Prostate gland (tissue), 2 donors: ENCODE data around the gene ATP5PB. TPM values are rescaled to one million over a fixed set of nuclear protein-coding genes. Genes with fewer than 3 reads are reported as not detected.

ENCODE experiments used
- DNase-seq: peaks from one replicate; pipeline ENCODE4 v3.0.0-alpha.2; 2019; ENCODE audit warnings: low spot score
- H3K27ac ChIP-seq, 2 donors: fragments of 200-600 bp; sonication (generic); 2 replicates each; pipeline ENCODE4 v1.5.1; 2017 to 2019
- H3K27me3 ChIP-seq: fragments of 200-600 bp; sonication (generic); replicated peaks from 2 replicates; pipeline ENCODE4 v1.5.1; 2019; ENCODE audit not compliant: insufficient read depth
- H3K36me3 ChIP-seq, 2 donors: fragments of 200-600 bp; sonication (generic); 1 replicate in 1 of 2; 2 replicates in 1 of 2; pipeline versions ENCODE4 v1.5.1 to v1.8.1; 2017 to 2019
- H3K4me1 ChIP-seq: fragments of 200-600 bp; sonication (generic); replicated peaks from 2 replicates; pipeline ENCODE4 v1.5.1; 2019
- H3K4me3 ChIP-seq, 2 donors: fragments of 200-600 bp; sonication (generic); 2 replicates each; pipeline ENCODE4 v1.5.1; 2017 to 2019
- H3K9me3 ChIP-seq: fragments of 200-600 bp; sonication (generic); 2 replicates; pipeline ENCODE4 v1.5.1; 2017
- POLR2A ChIP-seq: fragments of 450-650 bp; IDR thresholded peaks from one replicate; pipeline ENCODE4 v1.6.1; 2016; ENCODE audit warnings: antibody characterized with exemption, mild to moderate bottlenecking
- POLR2AphosphoS5 ChIP-seq: sonication (generic); formaldehyde crosslinking; IDR thresholded peaks from one replicate; pipeline ENCODE4 v1.6.1; 2017; ENCODE audit warnings: antibody characterized with exemption
- WGBS: methylation state at CpG from one replicate; pipeline ENCODE4 v1.1.5; 2018; 5-methylcytosine and 5-hydroxymethylcytosine counted together
- intact Hi-C: fragments of 100-400 bp; cut with DNase I; formaldehyde crosslinking; loops from one replicate; pipeline ENCODE4 v1.14.2; 2022
- total RNA-seq, 2 donors: library from RNA; depleted of rRNA; stranded (reverse); fragments of >200 nt; gene quantifications; one replicate each; pipeline ENCODE4 v1.1.0, GENCODE V29; 2016
- TF ChIP-seq, protein P1 (sequence below), 4 experiments: fragments of 200-600 bp in 2 of 4; fragments of 450-650 bp in 2 of 4; sonication (generic) in 2 of 4; IDR thresholded peaks; 1 replicate in 3 of 4; 2 replicates in 1 of 4; pipeline ENCODE4 v1.5.1; 2016 to 2019; ENCODE audit warnings: antibody characterized with exemption in 4 of 4, mild to moderate bottlenecking in 2 of 4, moderate library complexity in 2 of 4

The ATP5PB gene
- total RNA-seq, 2 donors from 2014 or later, result 144 to 192 TPM

DNA sequence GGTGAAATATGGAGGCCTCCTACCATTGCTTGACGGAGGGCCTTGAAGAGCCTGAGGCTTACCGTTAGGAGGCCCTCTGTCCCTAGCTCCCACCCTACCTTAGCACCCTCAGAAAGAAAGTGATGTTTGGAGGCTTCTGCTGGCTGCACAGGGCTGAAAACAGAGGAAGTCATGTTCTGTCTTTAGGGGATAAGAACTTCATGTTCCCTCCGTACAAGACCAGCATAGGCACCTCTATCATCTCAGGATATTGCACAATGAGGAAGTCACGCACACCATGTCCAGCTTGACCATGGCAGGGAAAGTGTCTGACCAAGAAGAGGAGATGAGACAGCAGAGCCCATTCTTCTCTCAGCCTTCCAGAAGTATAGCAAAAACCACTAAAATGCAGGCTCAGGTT, 40.3 kb downstream of the ATP5PB start:
- Histone ChIP-seq H3K36me3 (no peaks in the 10 kb centered on the region), H3K27me3 (no peaks in the 10 kb centered on the region), H3K9me3 (no peaks in the 10 kb centered on the region), H3K4me3 (no peak overlapping the region), H3K27ac (no peak overlapping the region), H3K4me1 (no peaks in the 10 kb centered on the region)
- no peak for DNase-seq
- 78% methylated on average over 4 of the region's 4 CpGs for WGBS
- no peak for TF ChIP-seq POLR2A
- TF ChIP-seq, protein P1, sequence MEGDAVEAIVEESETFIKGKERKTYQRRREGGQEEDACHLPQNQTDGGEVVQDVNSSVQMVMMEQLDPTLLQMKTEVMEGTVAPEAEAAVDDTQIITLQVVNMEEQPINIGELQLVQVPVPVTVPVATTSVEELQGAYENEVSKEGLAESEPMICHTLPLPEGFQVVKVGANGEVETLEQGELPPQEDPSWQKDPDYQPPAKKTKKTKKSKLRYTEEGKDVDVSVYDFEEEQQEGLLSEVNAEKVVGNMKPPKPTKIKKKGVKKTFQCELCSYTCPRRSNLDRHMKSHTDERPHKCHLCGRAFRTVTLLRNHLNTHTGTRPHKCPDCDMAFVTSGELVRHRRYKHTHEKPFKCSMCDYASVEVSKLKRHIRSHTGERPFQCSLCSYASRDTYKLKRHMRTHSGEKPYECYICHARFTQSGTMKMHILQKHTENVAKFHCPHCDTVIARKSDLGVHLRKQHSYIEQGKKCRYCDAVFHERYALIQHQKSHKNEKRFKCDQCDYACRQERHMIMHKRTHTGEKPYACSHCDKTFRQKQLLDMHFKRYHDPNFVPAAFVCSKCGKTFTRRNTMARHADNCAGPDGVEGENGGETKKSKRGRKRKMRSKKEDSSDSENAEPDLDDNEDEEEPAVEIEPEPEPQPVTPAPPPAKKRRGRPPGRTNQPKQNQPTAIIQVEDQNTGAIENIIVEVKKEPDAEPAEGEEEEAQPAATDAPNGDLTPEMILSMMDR (IDR thresholded peaks at IDR 0.05), result no peak
- intact Hi-C loops, result no loop called here

- no peaks in the 10 kb centered on the region for H3K27me3 ChIP-seq
- H3K4me3 ChIP-seq, result no peak overlapping the region
- H3K27ac ChIP-seq, result no peak overlapping the region
- WGBS, result 88% methylated on average over 4 of the region's 4 CpGs
- H3K4me1 ChIP-seq, result no peaks in the 10 kb centered on the region
- no peaks in the 10 kb centered on the region for H3K36me3 ChIP-seq
- H3K9me3 ChIP-seq, result no peaks in the 10 kb centered on the region
- DNase-seq, result no peak
- intact Hi-C loops, result no loop called here
- TF ChIP-seq, protein P1 (IDR thresholded peaks at IDR 0.05), result no peak
- TF ChIP-seq POLR2A (no peak), POLR2AphosphoS5 (no peak)
Measured at GRCh38 chr1:111490220-111490619, 41.0 kb downstream of the ATP5PB start.

DNA sequence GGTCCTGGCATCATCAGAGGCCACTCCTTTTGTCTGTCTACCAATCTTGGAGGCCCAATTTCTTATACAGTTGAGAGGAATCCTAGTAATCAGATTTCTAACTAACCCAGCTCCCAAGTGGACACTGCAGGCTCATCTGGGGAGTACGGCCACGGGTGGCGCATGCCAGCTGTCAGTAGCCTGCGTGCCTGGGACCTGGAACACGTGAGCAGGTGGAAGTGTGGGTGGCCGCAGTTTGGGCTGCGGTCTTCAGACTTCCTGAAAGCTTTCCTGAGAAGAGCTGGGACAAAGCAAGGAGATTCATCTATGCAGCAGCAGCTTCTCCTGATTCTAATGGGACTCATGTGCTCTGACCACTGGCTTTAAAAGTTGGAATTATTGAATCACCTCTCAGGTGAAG, 41.8 kb downstream of the ATP5PB start:
- no peaks in the 10 kb centered on the region for H3K4me1 ChIP-seq
- intact Hi-C loops, result no loop called here
- 92% methylated on average over 7 of the region's 7 CpGs for WGBS
- DNase-seq, result no peak
- H3K27me3 ChIP-seq, result no peaks in the 10 kb centered on the region
- TF ChIP-seq, protein P1 (IDR thresholded peaks at IDR 0.05), result no peak
- TF ChIP-seq POLR2AphosphoS5, result no peak
- no peaks in the 10 kb centered on the region for H3K36me3 ChIP-seq
- no peak overlapping the region for H3K27ac ChIP-seq
- no peaks in the 10 kb centered on the region for H3K9me3 ChIP-seq
- H3K4me3 ChIP-seq, result no peak overlapping the region

DNA sequence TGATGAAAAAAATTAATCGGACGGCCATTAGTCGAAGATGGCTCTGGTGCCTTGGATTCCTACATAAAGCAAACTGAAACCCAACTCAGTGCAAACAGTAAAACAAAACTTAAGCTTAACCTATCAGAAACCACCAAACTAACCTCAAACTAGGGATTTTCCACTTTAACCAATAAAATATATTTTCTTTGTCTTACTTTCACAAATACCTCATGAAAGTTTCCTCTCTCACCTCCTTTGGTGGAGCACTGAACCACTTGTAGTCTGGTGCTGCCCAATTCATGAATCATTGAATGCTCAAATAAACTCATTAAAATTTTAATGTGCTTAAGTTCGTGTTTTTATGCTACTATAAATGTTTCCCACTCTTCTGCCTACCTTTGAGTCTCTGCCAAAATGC, 47.1 kb downstream of the ATP5PB start:
- Histone ChIP-seq H3K4me1 (no peaks in the 10 kb centered on the region), H3K4me3 (no peak overlapping the region), H3K27me3 (no peaks in the 10 kb centered on the region), H3K36me3 (no peaks in the 10 kb centered on the region), H3K27ac (no peak overlapping the region), H3K9me3 (no peaks in the 10 kb centered on the region)
- intact Hi-C loops, result no loop called here
- TF ChIP-seq POLR2A, result no peak
- no peak for TF ChIP-seq POLR2AphosphoS5
- TF ChIP-seq, protein P1 (IDR thresholded peaks at IDR 0.05), result no peak
- no peak for DNase-seq
- 65% methylated on average over 4 of the region's 4 CpGs for WGBS

GRCh38 chr1:111497592-111497991, 48.3 kb downstream of the ATP5PB start:
- H3K4me3 ChIP-seq, result no peak overlapping the region
- no peak overlapping the region for H3K27ac ChIP-seq
- WGBS, result 67% methylated on average over 5 of the region's 5 CpGs
- H3K27me3 ChIP-seq, result no peaks in the 10 kb centered on the region
- H3K9me3 ChIP-seq, result no peaks in the 10 kb centered on the region
- H3K4me1 ChIP-seq, result no peaks in the 10 kb centered on the region
- no peak for DNase-seq
- TF ChIP-seq POLR2A, result no peak
- TF ChIP-seq, protein P1 (IDR thresholded peaks at IDR 0.05), result no peak
- no peak for TF ChIP-seq POLR2AphosphoS5
- intact Hi-C loops, result no loop called here
- no peaks in the 10 kb centered on the region for H3K36me3 ChIP-seq
